Kidney epithelial cell (primary cell): ENCODE measurements around the gene DENND6B. TPM values are rescaled to one million over a fixed set of nuclear protein-coding genes. Genes with fewer than 3 reads are reported as not detected.
A peak's percentile ranks its signal among the peaks of the same experiment; 100 is the strongest.
"Not testable (repeated sequence)": the region's sequence is repeated elsewhere in the genome, so short reads cannot be mapped to it uniquely, and the experiment has no call there.

Experiments
- DNase-seq: peaks from one replicate; pipeline ENCODE4 v3.0.0-alpha.2; 2010; ENCODE audit warnings: low read depth
- H3K27me3 ChIP-seq: 2 replicates; pipeline ENCODE4 v1.6.0; 2011; ENCODE audit warnings: low read length; ENCODE audit not compliant: control insufficient read depth, insufficient read depth
- H3K36me3 ChIP-seq: 2 replicates; pipeline ENCODE4 v1.5.1; 2011; ENCODE audit warnings: low read length; ENCODE audit not compliant: control insufficient read depth, insufficient read depth
- H3K4me3 ChIP-seq: 2 replicates; pipeline ENCODE4 v1.5.1; 2011; ENCODE audit warnings: low read depth, mild to moderate bottlenecking, control low read depth, low read length
- total RNA-seq: library from RNA; depleted of rRNA; stranded (reverse); fragments of >200 nt; gene quantifications from 2 replicates; pipeline ENCODE4 v1.2.3, GENCODE V29; 2015
- TF ChIP-seq, protein P1 (sequence below): IDR thresholded peaks from 2 replicates; pipeline ENCODE4 v1.5.1; 2011; ENCODE audit warnings: mild to moderate bottlenecking, moderate library complexity, low read length, control low read depth, inconsistent platforms; ENCODE audit not compliant: insufficient read depth, poor library complexity, severe bottlenecking

The DENND6B gene, protein sequence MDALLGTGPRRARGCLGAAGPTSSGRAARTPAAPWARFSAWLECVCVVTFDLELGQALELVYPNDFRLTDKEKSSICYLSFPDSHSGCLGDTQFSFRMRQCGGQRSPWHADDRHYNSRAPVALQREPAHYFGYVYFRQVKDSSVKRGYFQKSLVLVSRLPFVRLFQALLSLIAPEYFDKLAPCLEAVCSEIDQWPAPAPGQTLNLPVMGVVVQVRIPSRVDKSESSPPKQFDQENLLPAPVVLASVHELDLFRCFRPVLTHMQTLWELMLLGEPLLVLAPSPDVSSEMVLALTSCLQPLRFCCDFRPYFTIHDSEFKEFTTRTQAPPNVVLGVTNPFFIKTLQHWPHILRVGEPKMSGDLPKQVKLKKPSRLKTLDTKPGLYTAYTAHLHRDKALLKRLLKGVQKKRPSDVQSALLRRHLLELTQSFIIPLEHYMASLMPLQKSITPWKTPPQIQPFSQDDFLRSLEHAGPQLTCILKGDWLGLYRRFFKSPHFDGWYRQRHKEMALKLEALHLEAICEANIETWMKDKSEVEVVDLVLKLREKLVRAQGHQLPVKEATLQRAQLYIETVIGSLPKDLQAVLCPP
- total RNA-seq, result 4.5 TPM in 2 replicates

DNA sequence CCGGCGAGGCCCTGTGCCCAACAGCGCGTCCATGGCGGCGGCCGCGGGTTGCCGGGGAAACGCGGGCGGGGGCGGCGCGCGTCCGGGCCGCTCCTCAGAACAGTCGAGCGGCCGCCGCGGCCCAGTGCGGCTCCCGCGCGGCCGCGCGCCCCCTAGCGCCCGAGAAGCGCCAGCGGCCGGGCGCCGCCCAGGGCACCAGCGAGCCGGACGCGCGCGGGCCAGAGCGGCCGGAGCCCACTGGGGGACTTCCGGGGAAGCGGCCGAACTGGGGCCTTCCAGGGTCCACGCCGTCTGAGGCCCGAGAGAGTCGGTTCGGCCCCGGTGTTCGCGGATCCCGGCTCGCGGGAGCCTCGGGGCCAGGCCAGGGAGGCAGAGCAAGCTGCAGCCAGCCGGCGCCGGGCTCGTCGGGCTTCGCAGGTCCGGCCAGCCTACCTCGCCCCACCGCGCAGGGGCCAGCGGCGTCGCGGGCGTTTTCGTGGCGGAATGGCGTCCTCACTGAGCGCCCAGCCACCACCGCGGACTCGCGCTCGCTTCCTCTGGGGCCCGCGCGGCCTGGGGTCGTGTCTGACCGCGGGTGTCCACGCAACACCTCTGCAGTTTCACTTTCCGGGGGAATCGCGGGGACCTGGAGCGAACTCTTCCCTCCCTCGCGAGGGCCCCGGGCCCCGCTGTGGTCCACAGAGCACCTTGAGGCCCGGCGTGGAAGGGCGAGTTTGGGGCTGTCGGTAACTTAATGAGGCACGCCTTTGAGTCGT lies at the start of gene DENND6B:
DENND6B (minus strand) TSS at position 57 of the 755 bp plus-strand sequence; CDS start at position 33, 24 bp downstream.
- no peak for DNase-seq
- TF ChIP-seq, protein P1, sequence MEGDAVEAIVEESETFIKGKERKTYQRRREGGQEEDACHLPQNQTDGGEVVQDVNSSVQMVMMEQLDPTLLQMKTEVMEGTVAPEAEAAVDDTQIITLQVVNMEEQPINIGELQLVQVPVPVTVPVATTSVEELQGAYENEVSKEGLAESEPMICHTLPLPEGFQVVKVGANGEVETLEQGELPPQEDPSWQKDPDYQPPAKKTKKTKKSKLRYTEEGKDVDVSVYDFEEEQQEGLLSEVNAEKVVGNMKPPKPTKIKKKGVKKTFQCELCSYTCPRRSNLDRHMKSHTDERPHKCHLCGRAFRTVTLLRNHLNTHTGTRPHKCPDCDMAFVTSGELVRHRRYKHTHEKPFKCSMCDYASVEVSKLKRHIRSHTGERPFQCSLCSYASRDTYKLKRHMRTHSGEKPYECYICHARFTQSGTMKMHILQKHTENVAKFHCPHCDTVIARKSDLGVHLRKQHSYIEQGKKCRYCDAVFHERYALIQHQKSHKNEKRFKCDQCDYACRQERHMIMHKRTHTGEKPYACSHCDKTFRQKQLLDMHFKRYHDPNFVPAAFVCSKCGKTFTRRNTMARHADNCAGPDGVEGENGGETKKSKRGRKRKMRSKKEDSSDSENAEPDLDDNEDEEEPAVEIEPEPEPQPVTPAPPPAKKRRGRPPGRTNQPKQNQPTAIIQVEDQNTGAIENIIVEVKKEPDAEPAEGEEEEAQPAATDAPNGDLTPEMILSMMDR, result no peak
- Histone ChIP-seq H3K4me3 (peak within 1 kb of the TSS; percentile 62), H3K36me3 (no peaks in the 10 kb centered on the region), H3K27me3 (no peaks in the 10 kb centered on the region)

DNA sequence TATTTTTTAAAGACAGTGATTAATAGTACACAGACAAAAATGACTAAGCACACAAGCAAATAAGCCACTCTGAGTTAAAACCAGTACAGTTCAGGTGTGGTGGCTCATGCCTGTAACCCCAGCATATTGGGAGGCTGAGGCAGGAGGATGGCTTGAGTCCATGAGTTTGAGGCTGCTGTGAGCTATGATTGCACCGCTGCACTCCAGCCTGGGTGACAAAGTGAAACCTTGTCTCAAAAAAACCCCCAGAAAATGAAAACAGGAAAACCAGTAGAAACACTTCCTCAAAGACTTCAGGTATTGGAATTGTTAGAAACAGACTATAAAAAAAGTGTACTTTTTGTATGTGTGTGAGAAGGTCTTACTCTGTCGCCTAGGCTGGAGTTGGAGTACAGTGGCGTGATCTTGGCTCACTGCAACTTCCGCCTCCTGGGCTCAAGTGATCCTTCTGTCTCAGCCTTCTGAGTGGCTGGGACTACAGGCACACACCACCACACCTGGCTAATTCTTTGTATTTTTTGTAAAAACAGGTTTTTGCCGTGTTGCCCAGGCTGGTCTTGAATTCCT lies 49.4 kb upstream of the DENND6B start:
- H3K4me3 ChIP-seq, result no peak overlapping the region
- H3K36me3 ChIP-seq, result no peaks in the 10 kb centered on the region
- DNase-seq, result no peak
- TF ChIP-seq, protein P1, result no peak
- H3K27me3 ChIP-seq, result no peaks in the 10 kb centered on the region

DNA sequence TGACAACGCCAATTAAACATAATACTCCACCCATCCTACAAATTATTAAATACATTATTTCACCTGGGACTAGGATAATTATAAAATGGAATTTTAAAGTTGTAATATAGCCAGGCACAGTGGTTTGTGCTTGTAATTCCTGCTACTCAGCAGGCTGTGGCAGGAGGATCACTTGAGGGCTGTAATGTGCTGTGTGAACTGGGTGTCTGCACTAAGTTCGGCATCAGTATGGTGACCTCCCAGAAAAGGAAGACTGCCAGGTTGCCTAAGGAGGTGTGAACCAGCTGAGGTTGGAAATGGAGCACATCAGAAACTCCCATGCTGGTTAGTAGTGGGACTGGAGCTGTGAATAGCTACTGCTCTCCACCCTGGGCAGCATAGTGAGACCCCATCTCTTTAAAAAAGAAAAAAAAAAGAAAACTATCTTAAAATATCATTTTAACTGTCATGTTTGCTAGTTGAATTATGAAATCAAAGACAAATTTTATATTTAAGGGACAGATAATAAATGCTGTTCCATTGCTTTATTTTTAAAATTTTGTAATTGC lies 44.4 kb upstream of the DENND6B start:
- Histone ChIP-seq H3K4me3 (no peak overlapping the region), H3K36me3 (no peaks in the 10 kb centered on the region), H3K27me3 (no peaks in the 10 kb centered on the region)
- DNase-seq, result no peak
- TF ChIP-seq, protein P1, result no peak

DNA sequence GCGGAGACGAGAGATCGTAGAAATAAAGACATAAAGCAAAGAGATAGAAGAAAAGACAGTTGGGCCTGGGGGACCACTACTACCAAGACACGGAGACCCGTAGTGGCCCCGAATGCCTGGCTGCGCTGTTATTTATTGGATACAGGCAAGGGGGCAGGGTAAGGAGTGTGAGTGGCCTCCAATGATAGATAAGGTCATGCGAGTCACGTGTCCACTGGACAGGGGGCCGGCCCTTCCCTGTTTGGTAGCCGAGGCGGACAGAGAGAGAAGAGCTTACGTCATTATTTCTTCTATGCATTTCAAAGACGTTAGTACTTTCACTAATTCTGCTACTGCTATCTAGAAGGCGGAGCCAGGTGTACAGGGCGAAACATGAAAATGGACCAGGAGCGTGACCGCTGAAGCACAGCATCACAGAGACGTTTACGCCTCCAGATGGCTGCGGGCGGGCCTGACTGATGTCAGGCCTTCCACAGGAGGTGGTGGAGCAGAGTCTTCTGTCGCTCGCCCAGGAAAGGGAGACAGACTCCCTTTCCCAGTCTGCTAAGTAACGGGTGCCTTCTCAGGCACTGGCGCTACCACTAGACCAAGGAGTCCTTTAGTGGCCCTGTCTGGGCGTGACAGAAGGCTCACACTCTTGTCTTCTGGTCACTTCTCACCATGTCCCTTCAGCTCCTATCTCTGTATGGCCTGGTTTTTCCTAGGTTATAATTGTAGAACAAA lies 41.1 kb upstream of the DENND6B start:
- DNase-seq, result no peak
- no peaks in the 10 kb centered on the region for H3K27me3 ChIP-seq
- no peaks in the 10 kb centered on the region for H3K36me3 ChIP-seq
- H3K4me3 ChIP-seq, result no peak overlapping the region
- TF ChIP-seq, protein P1, result no peak

DNA sequence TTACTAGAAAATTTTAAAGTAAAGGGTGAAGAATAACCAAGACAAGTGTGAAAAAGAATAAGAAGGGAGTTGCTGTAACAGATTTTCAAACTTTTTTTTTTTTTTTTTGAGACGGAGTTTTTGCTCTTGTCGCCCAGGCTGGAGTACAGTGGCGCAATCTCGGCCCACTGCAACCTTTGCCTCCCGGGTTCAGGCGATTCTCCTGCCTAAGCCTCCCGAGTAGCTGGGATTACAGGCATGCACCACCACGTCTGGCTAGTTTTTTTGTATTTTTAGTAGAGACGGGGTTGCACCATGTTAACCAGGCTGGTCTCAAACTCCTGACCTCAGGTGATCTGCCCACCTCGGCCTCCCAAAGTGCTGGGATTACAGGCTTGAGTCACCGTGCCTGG lies 37.0 kb upstream of the DENND6B start:
- DNase-seq, H3K4me3 ChIP-seq, H3K36me3 ChIP-seq, H3K27me3 ChIP-seq: not testable (repeated sequence)
